HFFc6 (cell line): ENCODE measurements around the gene SLC15A5. TPM values are rescaled to one million over a fixed set of nuclear protein-coding genes. Genes with fewer than 3 reads are reported as not detected.

Source experiments
- DNase-seq: peaks from one replicate; pipeline ENCODE4 v3.0.0-alpha.2; 2018
- H3K27ac Mint-ChIP-seq: 2 replicates; pipeline ENCODE4 v1.8.0; 2020; ENCODE audit warnings: mild to moderate bottlenecking, mixed read lengths
- H3K27me3 Mint-ChIP-seq: 2 replicates; pipeline ENCODE4 v1.8.0; 2021; ENCODE audit warnings: mild to moderate bottlenecking, moderate library complexity, mixed read lengths; ENCODE audit not compliant: insufficient read depth
- H3K36me3 Mint-ChIP-seq: 2 replicates; pipeline ENCODE4 v1.8.0; 2021; ENCODE audit warnings: low read depth, mixed read lengths
- H3K4me1 Mint-ChIP-seq: 2 replicates; pipeline ENCODE4 v1.8.0; 2020; ENCODE audit warnings: low read depth, mixed read lengths
- H3K4me3 Mint-ChIP-seq: 2 replicates; pipeline ENCODE4 v1.8.0; 2020; ENCODE audit warnings: mild to moderate bottlenecking, moderate library complexity, mixed read lengths
- H3K9me3 Mint-ChIP-seq: 2 replicates; pipeline ENCODE4 v1.8.0; 2020; ENCODE audit warnings: mild to moderate bottlenecking, mixed read lengths
- CTCF ChIP-seq: fragments of 200-600 bp; sonication (generic); IDR thresholded peaks from 2 replicates; pipeline ENCODE4 v1.5.0; 2021; ENCODE audit warnings: antibody characterized with exemption, mild to moderate bottlenecking
- total RNA-seq, 6 experiments: library from RNA; stranded (reverse); fragmentation: NEBNext Ultra II Directional; extraction: Animal tissue kit (Norgen Biotek cat#: 25700); gene quantifications; 2 replicates in 1 of 6; 3 replicates in 5 of 6; pipeline ENCODE4 v1.2.3, GENCODE V29; 2021

Gene SLC15A5
- total RNA-seq, 6 experiments from 2014 or later: not detected

- Mint-ChIP-seq H3K27ac (no peak overlapping the region), H3K4me3 (no peak overlapping the region), H3K36me3 (no peaks in the 10 kb centered on the region), H3K9me3 (no peaks in the 10 kb centered on the region), H3K27me3 (peaks cover 4% of the 10 kb centered on the region; the same call in 1 of the 2 replicates), H3K4me1 (no peaks in the 10 kb centered on the region)
- no peak for TF ChIP-seq CTCF
- no peak for DNase-seq
Measured at GRCh38 chr12:16218934-16219751, 58.3 kb downstream of the SLC15A5 start.

GRCh38 chr12:16218234-16218633, 59.3 kb downstream of the SLC15A5 start:
- Mint-ChIP-seq H3K27ac (no peak overlapping the region), H3K4me1 (no peaks in the 10 kb centered on the region), H3K27me3 (peaks cover 4% of the 10 kb centered on the region; the same call in 1 of the 2 replicates), H3K4me3 (no peak overlapping the region), H3K36me3 (no peaks in the 10 kb centered on the region), H3K9me3 (no peaks in the 10 kb centered on the region)
- no peak for TF ChIP-seq CTCF
- DNase-seq: no peak

GRCh38 chr12:16211731-16212130, 65.8 kb downstream of the SLC15A5 start:
- H3K4me3 Mint-ChIP-seq: no peak overlapping the region
- no peaks in the 10 kb centered on the region for H3K4me1 Mint-ChIP-seq
- no peaks in the 10 kb centered on the region for H3K9me3 Mint-ChIP-seq
- no peak for TF ChIP-seq CTCF
- no peak for DNase-seq
- H3K36me3 Mint-ChIP-seq: no peaks in the 10 kb centered on the region
- H3K27ac Mint-ChIP-seq: no peak overlapping the region
- peaks cover under 1% of the 10 kb centered on the region; the same call in 1 of the 2 replicates for H3K27me3 Mint-ChIP-seq

GRCh38 chr12:16198884-16199283, 78.6 kb downstream of the SLC15A5 start:
- DNase-seq: no peak
- TF ChIP-seq CTCF: no peak
- Mint-ChIP-seq H3K27ac (no peak overlapping the region), H3K9me3 (no peaks in the 10 kb centered on the region), H3K4me3 (no peak overlapping the region), H3K27me3 (peaks cover 4% of the 10 kb centered on the region; the same call in 1 of the 2 replicates), H3K36me3 (no peaks in the 10 kb centered on the region), H3K4me1 (no peaks in the 10 kb centered on the region)

GRCh38 chr12:16197600-16197999, 79.9 kb downstream of the SLC15A5 start:
- Mint-ChIP-seq H3K9me3 (no peaks in the 10 kb centered on the region), H3K4me1 (no peaks in the 10 kb centered on the region), H3K4me3 (no peak overlapping the region), H3K27ac (no peak overlapping the region), H3K36me3 (no peaks in the 10 kb centered on the region), H3K27me3 (peaks cover 4% of the 10 kb centered on the region; the same call in 1 of the 2 replicates)
- no peak for TF ChIP-seq CTCF
- DNase-seq: no peak
